GM10847 (cell line): ENCODE results near the gene CHD6.

ENCODE experiments used
- POLR2A ChIP-seq: IDR thresholded peaks from 2 replicates; pipeline ENCODE4 v1.6.1; 2011; ENCODE audit not compliant: insufficient read length; ENCODE audit errors: extremely low read depth

Gene CHD6

DNA sequence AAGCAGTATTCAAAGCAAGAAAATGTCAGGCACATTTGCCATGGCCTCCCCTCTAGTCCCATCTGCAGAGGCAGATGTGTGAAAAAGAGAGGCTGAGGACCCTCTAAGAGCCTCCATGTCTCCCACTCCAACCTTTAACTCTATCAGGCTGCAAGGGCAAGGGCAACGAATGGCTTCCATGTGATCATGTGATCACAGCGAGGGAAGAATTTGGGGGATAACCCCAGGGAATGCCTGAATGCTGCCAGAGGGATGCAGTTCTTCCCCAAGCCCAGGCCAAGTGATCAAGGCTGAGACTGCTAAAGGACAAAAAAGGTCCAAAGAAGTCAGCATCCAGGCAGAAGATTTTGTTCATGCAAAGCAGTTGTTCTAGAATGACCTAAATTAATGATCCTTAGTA, 4.9 kb downstream of the CHD6 start:
- TF ChIP-seq POLR2A, result no peak

DNA sequence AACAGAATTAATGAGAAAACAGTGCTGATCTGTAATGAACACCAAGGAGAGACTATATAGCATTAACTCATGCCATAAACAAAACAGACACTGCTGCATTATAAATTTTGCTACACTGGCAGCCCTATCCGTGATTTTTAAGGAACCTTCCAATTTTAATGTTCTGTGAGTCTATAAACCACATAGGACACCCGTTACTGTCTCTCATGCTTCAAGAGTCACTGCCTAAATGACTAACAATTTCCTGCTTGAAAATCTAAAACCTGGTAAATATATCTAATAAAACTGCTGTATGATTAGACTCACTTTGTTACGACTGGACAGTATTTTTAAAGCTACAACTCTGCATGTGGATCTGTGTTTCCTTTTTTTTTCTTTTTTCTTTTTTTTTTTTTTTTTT, 8.7 kb downstream of the CHD6 start:
- no peak for TF ChIP-seq POLR2A

DNA sequence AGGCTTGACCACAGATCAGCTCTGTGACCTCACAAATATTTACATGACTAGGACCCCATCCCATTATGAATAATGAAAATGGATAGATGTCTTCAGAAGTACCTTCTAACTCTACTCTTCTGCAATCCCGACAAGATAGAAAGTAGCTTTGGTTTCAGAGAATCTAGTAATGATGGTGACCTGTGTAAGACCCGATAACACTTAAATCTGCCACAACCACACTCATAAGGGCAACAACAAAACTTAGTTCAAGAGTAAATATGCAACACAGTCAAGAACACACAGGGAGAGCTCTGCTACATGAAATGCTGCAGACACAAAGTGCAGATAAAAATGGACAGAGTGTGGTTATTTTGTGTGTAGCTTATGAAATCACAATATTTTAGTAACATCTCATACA, 9.6 kb downstream of the CHD6 start:
- no peak for TF ChIP-seq POLR2A

DNA sequence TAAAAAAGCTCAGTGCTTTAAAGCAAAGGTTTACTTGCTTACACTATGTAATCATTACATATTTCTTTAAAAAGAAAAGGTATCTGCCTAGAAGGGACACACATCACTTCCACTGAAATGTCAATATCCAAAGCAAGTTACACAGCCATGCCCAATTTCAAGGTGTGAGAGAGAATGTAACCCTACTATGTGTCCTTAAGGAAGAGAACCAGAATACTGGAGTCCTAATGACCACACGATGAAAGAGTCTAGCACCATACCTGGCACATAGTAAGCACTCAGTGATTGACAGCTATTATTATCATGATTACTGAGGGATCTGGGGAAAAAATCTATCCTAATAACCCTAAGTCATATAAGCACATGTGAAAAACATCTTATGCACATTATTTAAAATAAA, 10.4 kb downstream of the CHD6 start:
- no peak for TF ChIP-seq POLR2A

DNA sequence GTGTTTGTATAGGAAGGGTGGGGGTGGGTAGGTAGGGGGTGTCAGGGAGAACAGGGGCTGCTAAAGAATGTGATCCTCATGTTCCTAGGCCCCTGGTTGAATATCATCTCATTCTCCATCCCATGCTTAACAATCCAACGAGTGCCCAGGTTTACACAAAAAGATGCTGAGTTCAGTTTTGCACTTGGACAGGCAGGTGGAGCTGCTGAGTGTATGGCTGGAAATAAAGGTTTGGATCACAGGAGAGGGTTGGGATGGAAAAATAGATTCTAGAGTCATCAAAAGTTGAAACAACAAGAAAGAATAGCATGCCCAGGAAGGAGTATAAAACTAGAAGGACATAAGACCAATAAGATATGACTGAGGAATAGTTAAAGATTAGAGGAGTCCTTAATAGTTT, 14.2 kb downstream of the CHD6 start:
- TF ChIP-seq POLR2A, result no peak

DNA sequence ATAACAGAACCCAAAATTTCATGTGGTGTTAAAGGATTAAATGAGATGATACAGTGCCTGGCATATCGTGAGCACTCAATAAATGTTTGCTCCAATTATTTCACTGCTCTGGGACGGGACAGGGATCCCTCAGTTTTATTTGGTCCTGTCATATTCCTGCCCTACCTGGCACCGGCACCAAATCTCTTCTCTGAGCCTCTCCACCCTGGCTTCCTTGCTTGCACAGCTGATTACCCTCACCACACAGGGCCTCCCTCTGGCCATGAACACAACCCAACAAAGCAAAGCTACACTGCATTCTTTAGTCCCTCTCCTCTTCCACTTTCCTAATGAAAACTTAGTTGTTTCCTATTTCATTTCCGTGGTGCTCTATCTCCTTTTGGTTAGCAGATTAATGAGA, 16.4 kb downstream of the CHD6 start:
- TF ChIP-seq POLR2A, result no peak

DNA sequence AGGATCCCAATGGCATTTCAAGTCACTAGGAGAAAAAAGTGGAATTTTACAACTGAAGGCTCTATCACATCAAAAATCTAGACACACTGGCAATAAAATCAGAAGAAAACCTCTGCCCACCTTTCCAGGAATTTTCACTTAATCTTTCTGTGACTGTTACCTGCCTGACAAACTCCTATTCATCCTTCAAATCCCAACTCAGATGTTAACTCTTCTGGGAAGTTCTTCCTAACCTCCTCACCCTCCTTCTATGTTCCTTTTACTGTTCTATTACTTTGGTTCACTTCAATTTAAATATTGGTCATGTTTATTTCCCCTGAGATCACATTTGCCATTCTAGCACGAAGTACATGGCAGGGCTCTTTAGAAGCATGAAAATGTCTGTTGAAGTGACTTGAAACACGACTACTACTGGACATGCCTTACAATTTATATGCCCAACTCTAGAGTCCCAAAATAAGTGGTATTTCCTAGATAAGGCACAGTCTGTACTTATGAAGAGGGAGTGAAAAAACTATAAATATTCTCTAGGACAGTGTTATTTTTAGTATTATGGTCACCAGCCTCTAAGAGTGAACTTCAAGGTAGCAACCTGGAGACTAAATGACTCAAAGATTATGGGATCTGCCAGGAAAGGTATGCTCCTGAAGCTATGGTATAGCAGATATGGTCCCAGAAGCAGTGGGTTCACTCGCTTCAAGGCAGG, 17.1 kb downstream of the CHD6 start:
- no peak for TF ChIP-seq POLR2A

DNA sequence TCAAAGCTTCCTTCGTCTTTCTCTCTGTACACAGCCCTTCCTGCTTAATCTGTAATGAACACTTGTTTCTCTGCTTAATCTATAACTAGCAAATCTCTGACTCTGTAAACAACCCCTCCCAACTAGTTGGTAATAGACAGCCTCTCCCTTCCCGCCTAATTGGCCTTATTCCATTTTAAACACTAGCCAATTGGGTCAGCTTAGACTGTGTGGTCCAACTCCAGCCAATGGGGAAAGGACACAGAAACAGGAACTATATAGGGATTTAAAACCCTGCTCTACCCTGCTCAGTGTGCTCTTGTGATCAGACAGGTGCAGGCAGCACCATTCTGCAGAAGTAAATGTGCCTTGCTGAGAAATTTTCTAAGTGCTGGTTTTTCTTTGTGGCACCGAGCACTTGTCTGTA, 18.5 kb downstream of the CHD6 start:
- TF ChIP-seq POLR2A, result no peak

DNA sequence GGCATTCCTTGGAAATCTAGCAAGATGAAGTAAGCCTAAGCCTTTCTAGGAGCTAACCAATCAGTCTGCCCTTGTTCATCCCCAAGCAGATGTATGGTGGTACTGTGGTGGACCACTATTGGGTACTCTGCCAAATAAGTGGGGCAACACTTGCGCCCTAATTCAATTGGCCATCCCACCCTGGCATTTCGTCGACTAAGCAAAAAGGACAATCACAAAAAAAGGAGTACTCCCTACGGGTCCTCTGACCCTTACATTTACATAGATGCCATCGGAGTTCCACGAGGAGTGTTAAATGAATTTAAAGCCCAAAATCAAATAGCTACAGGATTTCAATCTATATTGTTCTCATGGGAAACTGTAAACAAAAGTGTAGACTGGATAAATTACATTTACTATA, 19.5 kb downstream of the CHD6 start:
- TF ChIP-seq POLR2A, result no peak

DNA sequence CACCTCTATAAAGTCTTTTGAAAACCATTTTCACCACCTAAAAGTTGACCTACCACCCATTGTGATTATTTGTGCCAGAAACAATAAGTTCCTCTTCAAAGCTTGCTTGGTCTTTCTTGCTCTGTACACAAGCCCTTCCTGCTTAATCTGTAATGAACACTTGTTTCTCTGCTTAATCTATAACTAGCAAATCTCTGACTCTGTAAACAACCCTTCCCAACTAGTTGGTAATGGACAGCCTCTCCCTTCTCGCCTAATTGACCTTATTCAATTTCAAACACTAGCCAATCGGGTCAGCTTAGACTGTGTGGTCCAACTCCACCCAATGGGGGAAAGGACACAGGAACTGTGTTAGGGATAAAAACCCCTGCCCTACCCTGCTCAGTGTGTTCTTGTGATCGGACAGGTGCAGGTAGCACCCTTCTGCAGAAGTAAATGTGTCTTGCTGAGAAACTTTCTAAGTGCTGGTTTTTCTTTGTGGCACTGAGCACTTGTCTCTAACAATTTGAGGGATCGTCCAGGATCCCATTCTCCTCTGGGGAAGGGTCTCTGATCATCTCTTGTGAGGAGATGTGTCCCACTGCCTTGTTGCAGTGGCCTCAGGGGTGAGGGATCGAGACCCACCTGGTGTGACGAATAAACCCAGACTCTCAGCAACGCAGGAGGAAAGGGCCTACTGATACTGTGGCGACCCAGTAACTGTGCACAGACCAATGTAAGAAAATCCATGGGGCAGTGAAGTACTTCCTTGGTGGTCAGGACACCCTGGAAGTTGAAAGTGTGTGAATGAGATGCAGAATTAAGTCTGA, 23.5 kb downstream of the CHD6 start:
- no peak for TF ChIP-seq POLR2A

DNA sequence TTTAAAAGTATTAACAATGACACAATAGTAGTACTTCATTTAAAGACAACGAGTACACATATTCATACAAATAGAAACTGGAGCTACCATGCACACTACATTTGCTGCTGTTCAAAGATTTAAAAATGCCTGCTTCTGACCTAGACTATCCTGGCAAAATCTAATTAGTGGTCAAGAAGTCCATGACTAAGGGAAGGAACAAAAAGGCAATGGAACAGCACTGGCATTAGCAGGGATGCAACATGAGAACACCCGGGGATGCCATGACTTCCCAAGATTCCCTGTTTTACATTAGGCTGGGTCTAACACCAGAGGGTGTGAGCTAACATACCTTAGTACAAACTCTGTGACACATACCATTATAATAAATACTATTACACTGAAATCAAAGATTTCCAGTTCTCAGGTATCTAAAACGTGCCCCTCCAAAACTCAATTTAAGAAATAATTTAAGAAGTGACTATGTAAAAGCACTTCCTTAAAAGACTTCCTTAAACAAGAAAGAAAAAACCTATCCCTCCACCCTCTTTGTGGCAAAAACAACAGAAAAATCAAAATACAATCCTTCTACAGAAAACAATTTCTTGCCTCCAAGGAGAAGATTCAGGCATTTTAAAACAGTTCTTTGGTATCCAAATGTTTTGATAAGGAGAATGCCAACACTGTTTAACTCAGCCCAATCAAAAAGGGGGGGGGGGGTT, 25.5 kb downstream of the CHD6 start:
- TF ChIP-seq POLR2A, result no peak

DNA sequence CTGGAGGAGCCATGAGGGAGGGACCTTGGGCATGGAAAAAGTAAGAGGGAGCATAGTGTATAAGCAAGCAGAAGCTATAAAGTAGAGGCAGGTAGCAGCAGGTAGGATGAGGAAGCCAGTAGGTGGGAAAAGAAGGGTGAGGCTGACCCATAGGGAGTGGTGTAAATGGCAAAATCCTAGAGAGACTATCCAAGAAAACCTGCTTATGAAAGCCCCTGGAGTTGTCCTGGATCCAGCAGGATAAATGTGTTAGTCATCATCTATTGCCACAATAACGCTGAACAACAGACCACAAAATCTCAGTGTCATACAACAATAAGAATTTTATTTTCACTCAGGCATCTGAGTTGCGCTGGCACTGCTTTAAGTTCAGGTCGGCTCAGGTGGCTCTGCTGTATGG, 30.2 kb downstream of the CHD6 start:
- no peak for TF ChIP-seq POLR2A

DNA sequence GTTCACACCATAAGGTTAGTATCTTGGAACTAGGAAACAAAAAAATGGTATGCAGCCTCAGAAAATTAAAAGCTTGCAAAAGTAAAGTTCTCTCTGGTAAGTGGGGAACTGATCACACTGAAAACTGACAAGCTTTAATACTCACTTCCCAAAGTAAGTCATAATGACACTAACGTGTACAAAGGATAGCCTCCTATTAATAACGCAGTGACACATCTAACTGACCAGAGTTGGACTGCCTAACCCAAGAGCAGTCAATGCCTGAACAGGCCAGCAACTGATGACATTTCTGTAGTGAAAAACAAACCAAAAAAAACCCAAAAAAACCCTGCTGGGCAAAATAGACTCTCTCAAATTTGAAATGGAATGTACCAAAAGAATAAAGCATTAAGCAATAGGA, 30.7 kb downstream of the CHD6 start:
- TF ChIP-seq POLR2A, result no peak

DNA sequence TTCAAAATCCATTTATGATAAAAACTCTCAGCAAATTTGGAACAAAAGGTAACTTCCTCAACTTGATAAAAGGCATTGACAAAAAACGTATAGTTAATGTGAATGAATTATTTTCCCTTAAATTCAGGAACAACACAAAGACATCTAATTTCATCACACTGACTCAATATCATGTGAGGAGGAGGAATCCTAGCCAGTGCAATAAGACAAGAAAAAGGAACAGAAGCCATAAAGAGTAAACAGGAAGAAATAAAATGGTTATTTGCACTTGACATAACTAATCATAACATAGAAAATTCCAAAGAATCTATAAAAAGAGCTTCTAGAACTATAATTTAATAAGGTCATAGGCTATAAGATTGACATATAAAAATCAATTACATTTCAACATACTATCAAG, 31.4 kb downstream of the CHD6 start:
- TF ChIP-seq POLR2A, result no peak

DNA sequence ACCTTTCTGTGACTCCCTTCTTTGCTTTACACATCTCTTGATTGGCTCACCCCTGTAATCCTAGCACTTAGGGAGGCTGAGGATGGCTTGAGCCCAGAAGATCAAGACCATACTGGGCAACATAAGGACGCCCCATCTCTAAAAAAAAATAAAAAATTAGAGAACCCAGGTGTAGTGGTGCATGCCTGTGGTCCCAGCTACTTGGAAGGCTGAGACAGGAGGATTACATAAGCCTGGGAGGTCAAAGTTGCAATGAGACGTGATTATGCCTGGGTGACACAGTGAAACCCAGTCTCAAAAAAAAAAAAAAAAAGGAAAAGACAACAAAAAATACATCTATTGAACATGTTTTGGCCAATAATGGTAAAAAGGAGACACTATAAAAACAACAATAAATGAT, 37.8 kb downstream of the CHD6 start:
- no peak for TF ChIP-seq POLR2A
